ENCODE measurements around the gene COPS7A. TPM values are rescaled to one million over a fixed set of nuclear protein-coding genes. Genes with fewer than 3 reads are reported as not detected.
"Not testable (repeated sequence)": the region's sequence is repeated elsewhere in the genome, so short reads cannot be mapped to it uniquely, and the experiment has no call there.

Gene COPS7A
- total RNA-seq, 1 donor from 2014 or later, result 36.2 TPM

DNA sequence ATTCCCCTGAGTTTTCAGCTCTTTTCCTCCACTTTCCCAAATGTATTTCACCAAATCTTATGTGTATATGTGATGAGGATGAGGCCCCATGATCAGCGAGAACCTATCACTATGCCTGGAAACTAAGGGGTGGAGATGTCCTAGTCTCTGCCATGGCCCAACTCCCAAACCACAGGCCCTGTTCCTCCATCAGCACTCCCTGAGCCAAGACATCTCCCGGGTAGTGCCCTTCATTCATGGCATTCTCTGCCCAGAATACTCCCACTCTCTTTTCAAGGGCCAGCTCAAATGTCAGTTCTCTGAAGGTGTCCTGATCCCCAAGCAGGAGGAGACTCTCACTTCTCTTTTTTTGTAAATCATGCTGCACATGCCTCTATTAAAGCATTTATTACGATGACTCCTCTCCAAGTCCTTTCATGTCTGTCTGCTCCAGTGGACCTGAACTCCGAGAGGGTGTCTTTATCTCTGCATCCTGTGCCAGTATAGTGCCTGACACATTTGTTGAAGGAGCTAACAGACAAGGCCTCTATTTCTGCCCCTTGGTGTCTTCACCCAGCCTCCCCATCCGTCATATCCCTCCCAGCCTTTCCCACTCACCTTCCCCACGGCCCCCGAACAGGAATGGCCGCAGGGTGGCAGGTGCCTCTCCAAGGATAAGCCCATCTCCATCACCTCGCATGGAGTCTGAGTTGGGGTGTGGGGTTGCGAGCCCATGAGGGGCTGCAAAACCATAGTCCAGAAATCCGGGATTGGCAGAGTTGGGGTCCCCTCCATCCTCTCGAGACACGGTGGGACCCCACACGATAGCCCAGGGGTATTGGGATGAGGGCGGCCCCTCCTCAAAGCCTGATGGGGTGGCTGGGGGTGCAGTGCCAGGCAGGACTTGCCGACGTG is 26.9 kb upstream of the COPS7A start:
- peaks cover 6% of the 10 kb centered on the region for H3K4me1 Mint-ChIP-seq (ENCODE audit: low read depth)
- intact Hi-C loops (cut with micrococcal nuclease), result no loop called here
- no peak for DNase-seq (ENCODE audit: low spot score)
- H3K9me3 Mint-ChIP-seq, result no peaks in the 10 kb centered on the region
- H3K27me3 Mint-ChIP-seq (ENCODE audit: insufficient read depth), result peaks cover 39% of the 10 kb centered on the region
- H3K36me3 Mint-ChIP-seq (ENCODE audit: low read depth), result no peaks in the 10 kb centered on the region
- H3K27ac Mint-ChIP-seq, result peak overlapping the region; percentile 6
- no peak overlapping the region for H3K4me3 Mint-ChIP-seq

GRCh38 chr12:6697584-6698351 is 26.1 kb upstream of the COPS7A start:
- no peak for DNase-seq (ENCODE audit: low spot score)
- Mint-ChIP-seq H3K9me3 (no peaks in the 10 kb centered on the region), H3K4me3 (no peak overlapping the region), H3K27ac (no peak overlapping the region), H3K27me3 (ENCODE audit: insufficient read depth) (peaks cover 46% of the 10 kb centered on the region), H3K36me3 (ENCODE audit: low read depth) (no peaks in the 10 kb centered on the region), H3K4me1 (ENCODE audit: low read depth) (peaks cover 6% of the 10 kb centered on the region)
- intact Hi-C loops (cut with micrococcal nuclease), result no loop called here

- no peaks in the 10 kb centered on the region for H3K36me3 Mint-ChIP-seq (ENCODE audit: low read depth)
- peak overlapping the region; percentile 66 for H3K4me3 Mint-ChIP-seq
- H3K9me3 Mint-ChIP-seq, result no peaks in the 10 kb centered on the region
- intact Hi-C loops (cut with micrococcal nuclease), result no loop called here
- DNase-seq (ENCODE audit: low spot score), result no peak
- no peak overlapping the region for H3K27ac Mint-ChIP-seq
- peaks cover 9% of the 10 kb centered on the region for H3K4me1 Mint-ChIP-seq (ENCODE audit: low read depth)
- peaks cover 53% of the 10 kb centered on the region for H3K27me3 Mint-ChIP-seq (ENCODE audit: insufficient read depth)
Measured at GRCh38 chr12:6698352-6699046, 25.3 kb upstream of the COPS7A start.

- Mint-ChIP-seq H3K4me1 (ENCODE audit: low read depth) (peaks cover 11% of the 10 kb centered on the region), H3K4me3 (peak overlapping the region; percentile 66), H3K36me3 (ENCODE audit: low read depth) (no peaks in the 10 kb centered on the region), H3K27ac (peak overlapping the region; percentile 35), H3K27me3 (ENCODE audit: insufficient read depth) (peaks cover 60% of the 10 kb centered on the region), H3K9me3 (no peaks in the 10 kb centered on the region)
- no peak for DNase-seq (ENCODE audit: low spot score)
- intact Hi-C loops (cut with micrococcal nuclease), result no loop called here
Measured at GRCh38 chr12:6699259-6699988, 24.4 kb upstream of the COPS7A start.

DNA sequence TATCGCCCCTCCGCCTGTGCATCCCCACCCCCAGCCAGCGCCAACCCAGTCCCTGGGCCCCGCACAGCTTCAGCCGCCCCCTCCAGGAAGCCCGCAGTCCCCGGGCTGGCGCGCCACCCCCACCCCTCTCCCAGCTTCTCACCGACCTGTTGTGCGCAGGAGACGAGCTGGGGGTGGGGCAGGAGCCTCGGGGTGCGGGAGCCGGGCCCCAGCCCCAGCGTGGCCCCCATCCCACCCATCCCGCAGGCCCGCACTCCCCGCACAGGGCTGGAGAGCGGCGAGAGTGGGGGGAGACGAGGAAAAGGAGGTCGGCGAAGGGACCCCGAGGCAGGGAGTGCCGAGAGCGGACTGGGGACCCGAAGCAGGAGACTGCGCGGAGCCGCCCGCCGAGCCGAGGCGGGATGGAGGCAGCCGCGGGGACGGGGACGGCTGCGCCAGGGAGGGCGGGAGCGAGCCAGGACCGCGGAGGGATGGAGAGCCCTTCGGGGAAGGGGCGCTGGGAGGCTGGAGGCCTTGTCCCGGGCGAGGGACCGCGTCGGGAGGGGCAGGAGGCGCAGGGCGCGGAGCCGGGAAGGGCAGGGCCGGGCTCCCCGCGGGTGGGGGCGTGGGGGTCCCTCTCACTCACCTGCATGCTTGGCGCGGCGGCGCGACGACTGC is 23.7 kb upstream of the COPS7A start:
- DNase-seq (ENCODE audit: low spot score), result no peak
- peaks cover 11% of the 10 kb centered on the region for H3K4me1 Mint-ChIP-seq (ENCODE audit: low read depth)
- peaks cover 62% of the 10 kb centered on the region for H3K27me3 Mint-ChIP-seq (ENCODE audit: insufficient read depth)
- intact Hi-C loops (cut with micrococcal nuclease), result no loop called here
- peak overlapping the region; percentile 66 for H3K4me3 Mint-ChIP-seq
- H3K36me3 Mint-ChIP-seq (ENCODE audit: low read depth), result no peaks in the 10 kb centered on the region
- H3K27ac Mint-ChIP-seq, result no peak overlapping the region
- no peaks in the 10 kb centered on the region for H3K9me3 Mint-ChIP-seq

DNA sequence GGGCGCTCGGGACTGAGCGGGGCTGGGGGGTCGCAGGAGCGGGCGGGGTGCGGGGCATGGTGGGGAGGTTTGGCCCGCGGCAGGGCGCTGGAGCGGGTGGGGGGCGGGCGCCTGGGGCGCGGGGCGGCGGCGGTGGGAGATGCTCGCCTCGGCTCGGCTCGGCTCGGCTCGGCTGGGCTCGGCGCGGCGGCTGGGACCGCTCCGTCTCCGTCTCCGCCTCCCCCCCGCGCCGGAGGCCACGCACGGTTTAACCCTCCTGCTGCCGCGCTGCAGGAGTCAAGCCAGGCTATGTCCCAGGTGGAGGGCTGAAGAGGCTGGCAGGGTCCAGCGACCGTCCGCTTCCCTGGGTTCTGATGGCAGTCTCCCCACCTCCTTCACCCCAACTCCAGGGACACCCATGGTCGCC is 23.2 kb upstream of the COPS7A start, which contains the start of gene PIANP:
TSS of gene PIANP (minus strand) at position 170 of the 406 bp plus-strand sequence. CDS start 2,754 bp downstream, outside the sequence.
- H3K9me3 Mint-ChIP-seq, result no peaks in the 10 kb centered on the region
- H3K27me3 Mint-ChIP-seq (ENCODE audit: insufficient read depth), result peaks cover 65% of the 10 kb centered on the region
- DNase-seq (ENCODE audit: low spot score), result peak; percentile 29
- peaks cover 11% of the 10 kb centered on the region for H3K4me1 Mint-ChIP-seq (ENCODE audit: low read depth)
- intact Hi-C loops (cut with micrococcal nuclease), result no loop called here
- H3K36me3 Mint-ChIP-seq (ENCODE audit: low read depth), result no peaks in the 10 kb centered on the region
- no peak within 1 kb of the TSS for H3K27ac Mint-ChIP-seq
- peak within 1 kb of the TSS; percentile 68 for H3K4me3 Mint-ChIP-seq

- Mint-ChIP-seq H3K4me3 (peak overlapping the region; percentile 68), H3K9me3 (no peaks in the 10 kb centered on the region), H3K27ac (no peak overlapping the region), H3K4me1 (ENCODE audit: low read depth) (peaks cover 11% of the 10 kb centered on the region), H3K36me3 (ENCODE audit: low read depth) (no peaks in the 10 kb centered on the region), H3K27me3 (ENCODE audit: insufficient read depth) (peaks cover 63% of the 10 kb centered on the region)
- no peak for DNase-seq (ENCODE audit: low spot score)
- intact Hi-C loops (cut with micrococcal nuclease), result no loop called here
Measured at GRCh38 chr12:6701078-6701768, 22.6 kb upstream of the COPS7A start.

GRCh38 chr12:6703631-6704030 is 20.2 kb upstream of the COPS7A start:
- intact Hi-C loops (cut with micrococcal nuclease), result no loop called here
- Mint-ChIP-seq H3K27ac (no peak overlapping the region), H3K36me3 (ENCODE audit: low read depth) (no peaks in the 10 kb centered on the region), H3K4me1 (ENCODE audit: low read depth) (peaks cover 11% of the 10 kb centered on the region), H3K27me3 (ENCODE audit: insufficient read depth) (peaks cover 54% of the 10 kb centered on the region), H3K9me3 (no peaks in the 10 kb centered on the region), H3K4me3 (no peak overlapping the region)
- DNase-seq (ENCODE audit: low spot score), result no peak

DNA sequence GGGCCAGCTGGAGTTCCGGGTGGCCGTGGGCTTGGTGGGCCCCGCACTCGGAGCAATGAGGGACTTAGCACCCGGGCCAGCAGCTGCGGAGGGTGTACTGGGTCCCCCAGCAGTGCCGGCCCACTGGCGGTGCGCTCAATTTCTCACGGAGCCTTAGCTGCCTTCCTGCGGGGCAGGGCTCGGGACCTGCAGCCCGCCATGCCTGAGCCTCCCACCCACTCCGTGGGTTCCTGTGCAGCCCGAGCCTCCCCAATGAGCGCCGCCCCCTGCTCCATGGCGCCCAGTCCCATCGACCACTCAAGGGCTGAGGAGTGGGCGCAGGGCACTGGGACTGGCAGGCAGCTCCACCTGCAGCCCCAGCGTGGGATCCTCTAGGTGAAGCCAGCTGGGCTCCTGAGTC is 15.5 kb upstream of the COPS7A start:
- H3K9me3 Mint-ChIP-seq; H3K4me3 Mint-ChIP-seq; intact Hi-C loops (cut with micrococcal nuclease); H3K27ac Mint-ChIP-seq; DNase-seq (ENCODE audit: low spot score); H3K36me3 Mint-ChIP-seq (ENCODE audit: low read depth): not testable (repeated sequence)
- peaks cover 22% of the 10 kb centered on the region for H3K27me3 Mint-ChIP-seq (ENCODE audit: insufficient read depth)
- H3K4me1 Mint-ChIP-seq (ENCODE audit: low read depth), result peaks cover 10% of the 10 kb centered on the region

GRCh38 chr12:6708960-6709394 is 14.9 kb upstream of the COPS7A start:
- H3K4me1 Mint-ChIP-seq (ENCODE audit: low read depth), result peaks cover 6% of the 10 kb centered on the region
- H3K27ac Mint-ChIP-seq, result no peak overlapping the region
- no peaks in the 10 kb centered on the region for H3K9me3 Mint-ChIP-seq
- no peaks in the 10 kb centered on the region for H3K36me3 Mint-ChIP-seq (ENCODE audit: low read depth)
- peaks cover 17% of the 10 kb centered on the region for H3K27me3 Mint-ChIP-seq (ENCODE audit: insufficient read depth)
- no peak for DNase-seq (ENCODE audit: low spot score)
- intact Hi-C loops (cut with micrococcal nuclease), result no loop called here
- H3K4me3 Mint-ChIP-seq, result no peak overlapping the region

DNA sequence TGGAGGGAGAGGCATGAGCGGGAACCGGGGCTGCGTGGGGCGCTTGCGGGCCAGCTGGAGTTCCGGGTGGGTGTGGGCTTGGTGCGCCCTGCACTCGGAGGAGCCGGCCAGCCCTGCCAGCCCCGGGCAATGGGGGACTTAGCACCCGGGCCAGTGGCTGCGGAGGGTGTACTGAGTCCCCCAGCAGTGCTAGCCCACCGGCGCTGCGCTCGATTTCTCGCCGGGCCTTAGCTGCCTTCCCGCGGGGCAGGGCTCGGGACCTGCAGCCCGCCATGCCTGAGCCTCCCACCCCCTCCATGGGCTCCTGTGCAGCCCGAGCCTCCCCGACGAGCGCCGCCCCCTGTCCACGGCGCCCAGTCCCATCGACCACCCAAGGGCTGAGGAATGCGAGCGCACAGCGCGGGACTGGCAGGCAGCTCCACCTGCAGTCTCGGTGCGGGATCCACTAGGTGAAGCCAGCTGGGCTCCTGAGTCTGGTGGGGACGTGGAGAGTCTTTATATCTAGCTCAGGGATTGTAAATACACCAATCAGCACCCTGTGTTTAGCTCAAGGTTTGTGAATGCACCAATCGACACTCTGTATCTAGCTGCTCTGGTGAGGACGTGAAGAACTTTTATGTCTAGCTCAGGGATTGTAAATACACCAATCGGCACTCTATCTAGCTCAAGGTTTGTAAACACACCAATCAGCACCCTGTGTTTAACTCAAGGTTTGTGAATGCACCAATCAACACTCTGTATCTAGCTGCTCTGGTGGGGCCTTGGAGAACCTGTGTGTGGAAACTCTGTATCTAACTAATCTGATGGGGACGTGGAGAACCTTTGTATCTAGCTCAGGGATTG is 7.6 kb upstream of the COPS7A start:
- H3K27me3 Mint-ChIP-seq (ENCODE audit: insufficient read depth); H3K4me3 Mint-ChIP-seq; H3K9me3 Mint-ChIP-seq; intact Hi-C loops (cut with micrococcal nuclease); H3K27ac Mint-ChIP-seq; H3K36me3 Mint-ChIP-seq (ENCODE audit: low read depth); DNase-seq (ENCODE audit: low spot score); H3K4me1 Mint-ChIP-seq (ENCODE audit: low read depth): not testable (repeated sequence)
